GM21825 (cell line): Measurements from ENCODE around the gene RAPGEF3.
A peak's percentile ranks its signal among the peaks of the same experiment; 100 is the strongest.

Source experiments
- ATAC-seq: cut with Tn5 transposase; IDR thresholded peaks from one replicate; pipeline ENCODE4 v1.9.1; 2021; ENCODE audit warnings: mild to moderate bottlenecking, moderate library complexity; ENCODE audit not compliant: unreplicated experiment

RAPGEF3 gene

DNA sequence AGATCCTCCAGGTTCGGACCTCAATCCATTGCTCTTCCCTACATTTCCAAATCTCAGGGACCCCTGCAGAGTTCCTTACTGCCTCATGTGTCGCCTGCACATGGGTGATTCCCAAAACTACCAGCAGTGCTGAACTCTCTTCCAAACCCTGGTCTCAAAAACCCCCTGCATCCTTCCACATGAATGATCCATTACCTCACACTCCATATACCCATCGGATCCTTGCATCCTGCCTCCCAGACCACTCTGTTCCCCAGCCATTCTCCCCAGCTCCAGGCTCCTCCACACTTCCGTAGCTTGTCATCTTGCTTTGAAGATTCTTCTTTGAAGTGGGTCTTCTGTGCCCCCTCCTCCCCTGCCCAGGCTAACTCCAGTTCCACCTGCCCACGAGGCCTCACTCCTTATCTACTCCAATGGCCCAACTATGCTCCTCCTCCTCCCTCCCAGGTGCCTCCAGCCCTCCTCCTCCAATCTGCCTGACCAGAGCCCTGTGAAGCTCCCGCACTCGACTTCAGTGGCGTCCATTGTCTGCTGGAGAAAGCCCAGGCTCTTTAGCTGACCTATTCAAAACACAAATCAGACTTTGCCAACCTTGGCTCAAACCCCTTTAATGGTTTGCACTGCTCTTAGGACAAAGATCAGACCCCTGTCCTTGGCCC, 13.8 kb downstream of the RAPGEF3 start:
- ATAC-seq: no peak

DNA sequence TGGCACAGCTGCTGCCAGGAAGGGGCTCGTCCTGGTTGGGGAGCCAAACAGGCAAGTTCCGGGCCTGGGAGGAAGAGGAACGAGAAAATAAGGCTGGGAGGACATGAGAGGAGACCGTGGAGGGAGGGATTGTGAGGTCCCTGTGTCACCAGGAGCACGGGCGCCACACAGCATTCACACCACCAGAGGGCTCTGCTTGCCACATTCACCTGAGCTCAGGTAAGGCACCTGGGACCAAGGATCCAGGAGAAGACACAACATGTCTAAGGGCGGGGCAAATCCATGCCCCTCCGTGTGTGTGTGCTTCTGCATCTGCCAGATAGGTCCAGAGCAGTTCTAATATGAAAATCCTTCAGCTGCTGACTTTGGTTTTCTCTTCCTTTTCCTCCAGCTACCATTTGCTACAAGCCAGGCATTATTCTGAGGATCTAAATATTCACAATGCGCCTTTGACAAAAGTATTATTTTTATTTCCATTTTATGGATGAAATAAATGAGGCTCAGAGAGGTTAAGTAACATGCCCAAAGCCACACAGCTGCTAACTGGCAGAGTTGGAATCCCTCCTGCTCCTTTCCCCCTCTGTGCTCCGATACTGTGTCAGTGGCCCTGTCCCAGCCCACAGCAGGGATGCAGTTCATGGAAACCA, 14.6 kb downstream of the RAPGEF3 start:
- no peak for ATAC-seq

DNA sequence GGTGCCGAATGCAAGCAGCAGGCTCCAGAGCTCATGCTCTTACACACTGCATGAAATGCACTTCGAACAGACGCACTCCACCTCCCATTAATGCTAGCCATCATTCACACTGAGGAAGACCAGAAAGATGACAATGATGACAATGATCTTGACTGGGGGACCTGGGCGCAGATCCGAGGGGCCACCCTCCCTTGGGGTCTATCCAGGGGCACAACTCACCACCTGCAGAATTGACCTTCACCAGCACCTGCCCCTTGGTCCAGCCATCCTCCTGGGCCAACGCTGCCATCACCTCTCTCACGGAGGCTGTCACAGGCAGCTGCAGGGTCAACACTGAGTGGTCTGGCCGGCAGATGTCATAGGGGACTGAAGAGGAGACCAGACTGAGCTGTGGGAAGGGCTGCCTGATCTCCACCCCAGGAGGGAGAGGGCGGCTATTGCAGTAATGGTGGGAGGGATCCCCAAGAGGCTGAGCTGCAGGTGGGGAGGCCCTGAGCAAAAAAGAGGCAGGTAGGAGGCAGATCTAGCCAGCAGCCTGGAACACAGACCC, 15.3 kb downstream of the RAPGEF3 start:
- ATAC-seq: no peak

DNA sequence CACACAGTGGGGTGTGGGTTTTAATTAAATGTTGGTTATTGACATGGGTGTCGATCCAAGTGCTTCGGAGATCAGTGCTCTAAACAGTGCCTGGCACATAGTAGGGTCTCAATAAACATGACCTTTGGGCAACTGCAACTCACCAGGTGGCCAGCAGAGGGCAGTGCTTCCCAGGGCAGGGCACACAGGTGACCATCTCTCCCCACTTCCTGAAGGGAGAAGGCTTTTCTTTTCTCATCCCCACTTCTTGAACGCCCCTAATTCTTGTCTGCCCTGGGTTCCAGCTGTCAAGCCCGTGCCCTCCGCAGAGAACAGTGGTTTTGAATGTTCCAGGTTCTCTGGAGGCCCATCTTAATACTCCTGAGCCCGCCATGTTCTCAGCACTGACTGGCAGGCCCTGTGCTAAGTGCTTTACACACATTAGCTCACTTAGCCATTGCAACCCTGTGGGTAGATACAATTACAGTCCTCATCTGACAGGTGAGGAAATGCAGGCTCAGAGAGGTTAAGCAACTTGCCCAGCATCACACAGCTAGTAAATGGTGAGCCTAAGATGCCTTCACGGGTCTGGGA, 16.3 kb downstream of the RAPGEF3 start:
- no peak for ATAC-seq

DNA sequence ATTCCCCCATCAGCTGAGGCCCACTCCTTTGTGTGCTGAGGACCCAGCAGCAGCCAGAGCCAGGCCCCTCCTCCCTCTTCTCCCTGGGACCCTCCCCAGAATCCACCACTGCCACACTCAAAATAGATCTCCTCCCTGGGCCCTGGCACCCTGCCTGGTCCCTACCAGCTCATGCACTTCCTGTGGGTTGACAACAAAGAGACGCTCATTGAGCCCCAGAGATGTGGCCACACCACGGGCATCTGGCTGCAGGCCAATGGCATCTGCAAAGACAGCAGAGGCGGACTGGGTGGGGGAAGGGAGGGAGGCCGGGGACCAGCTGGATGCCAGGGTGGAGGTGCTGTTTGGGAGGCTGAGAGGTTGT, 17.4 kb downstream of the RAPGEF3 start:
- no peak for ATAC-seq

DNA sequence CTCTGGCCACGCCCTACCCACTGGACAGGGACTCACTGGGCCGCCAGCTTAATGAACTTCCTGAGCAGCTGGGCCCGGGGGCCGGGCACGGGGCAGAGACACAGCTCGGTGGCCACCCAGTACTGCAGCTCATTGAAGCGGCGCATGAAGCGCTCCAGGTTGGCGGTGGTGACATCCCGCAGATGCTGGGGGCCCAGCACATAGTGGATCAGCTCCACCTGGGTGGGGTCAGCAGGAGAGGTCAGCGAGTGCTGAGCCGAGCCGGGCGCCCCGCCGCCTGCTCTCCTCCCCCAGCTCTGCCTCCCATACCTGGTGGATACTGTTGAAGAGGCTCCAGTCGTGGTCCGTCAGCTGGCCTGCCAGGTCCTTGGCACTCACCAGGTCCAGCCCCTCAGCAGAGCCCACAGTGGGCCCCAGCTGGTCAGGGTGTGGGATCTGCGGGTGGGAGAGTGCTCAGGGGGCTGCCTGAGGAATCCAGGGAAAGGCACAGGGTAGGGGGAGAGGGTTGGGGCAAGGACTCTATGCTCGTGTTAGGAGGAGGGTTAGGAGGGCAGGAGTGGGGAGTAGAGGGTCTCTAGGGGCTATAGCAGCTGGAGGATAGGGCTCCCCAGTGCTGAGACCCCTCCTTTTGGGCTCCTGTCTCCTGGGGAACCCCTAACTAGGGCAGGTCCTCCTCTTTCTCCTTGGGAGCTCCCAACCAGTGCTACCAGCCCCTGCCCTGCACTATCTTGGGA, 17.9 kb downstream of the RAPGEF3 start:
- ATAC-seq: peak; percentile 50

DNA sequence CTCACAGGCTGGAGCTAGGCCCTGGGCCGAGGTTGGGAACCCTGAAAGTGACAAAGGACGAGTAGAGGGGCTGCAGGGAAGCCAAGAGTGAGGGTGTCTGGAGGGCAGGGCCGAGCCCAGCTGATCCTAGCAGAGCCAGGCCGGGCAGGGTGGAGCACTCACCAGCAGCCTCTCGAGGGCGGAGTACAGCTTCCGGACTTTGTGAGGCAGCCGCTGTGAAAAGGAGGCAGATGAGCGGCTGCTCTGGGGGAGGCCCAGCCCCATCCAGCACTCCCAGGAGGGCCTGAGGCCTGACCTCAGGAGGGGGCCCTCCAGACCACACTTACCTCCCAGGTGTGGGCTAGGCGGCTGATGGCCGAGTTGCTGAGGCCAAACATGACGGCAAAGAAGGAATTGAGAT, 18.7 kb downstream of the RAPGEF3 start:
- ATAC-seq: peak; percentile 64

DNA sequence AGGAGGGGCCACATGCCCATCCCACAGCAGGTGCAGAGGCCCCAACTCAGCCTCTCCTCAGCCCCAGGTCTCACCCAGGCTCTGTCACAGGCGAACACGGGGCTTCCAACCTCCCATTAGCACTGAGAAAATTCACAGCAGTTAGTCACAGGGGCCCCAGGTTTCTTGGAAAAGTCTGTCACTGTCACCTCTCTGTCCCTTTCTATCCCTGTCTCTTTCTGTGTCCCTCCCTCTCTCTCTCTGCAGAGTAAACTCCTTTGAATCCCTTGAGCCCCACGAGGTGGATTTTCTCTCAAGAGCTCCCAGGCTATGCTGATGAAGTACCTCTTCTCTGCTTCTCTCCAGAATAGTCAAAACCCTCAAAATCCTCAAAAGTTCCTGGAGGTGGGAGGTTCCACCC, 19.4 kb downstream of the RAPGEF3 start:
- ATAC-seq: no peak

DNA sequence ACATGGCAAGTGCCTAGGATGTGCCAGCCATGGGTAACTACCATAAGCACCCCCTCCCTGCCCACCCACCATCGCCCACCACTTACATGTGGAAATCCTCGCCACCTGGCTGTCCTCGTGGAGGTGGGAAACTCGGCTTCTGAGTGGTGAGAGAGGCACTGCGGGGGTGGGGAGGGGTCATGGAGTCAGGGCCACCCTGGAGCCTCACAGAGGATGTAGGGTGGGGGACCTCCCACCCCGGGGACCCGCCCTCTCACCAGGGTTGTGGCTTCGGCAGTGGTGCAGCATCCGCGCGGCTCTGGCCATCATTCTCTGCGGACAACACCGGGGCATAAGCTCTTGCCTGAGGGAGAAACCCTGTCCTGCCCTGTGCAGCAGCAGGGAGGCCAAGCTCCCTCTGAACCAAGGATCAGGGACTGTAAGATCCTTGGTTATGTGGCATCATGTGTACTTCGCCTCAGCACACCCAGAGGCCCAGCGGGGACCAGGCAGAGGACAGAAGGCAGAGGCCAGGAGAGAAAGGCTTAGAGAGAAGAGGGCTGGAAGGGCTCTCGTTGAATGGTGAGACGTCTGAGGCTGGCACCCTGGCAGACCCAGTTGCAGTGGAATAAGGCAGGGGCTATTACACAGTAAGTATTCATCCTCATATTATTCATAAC, 20.6 kb downstream of the RAPGEF3 start:
- no peak for ATAC-seq

DNA sequence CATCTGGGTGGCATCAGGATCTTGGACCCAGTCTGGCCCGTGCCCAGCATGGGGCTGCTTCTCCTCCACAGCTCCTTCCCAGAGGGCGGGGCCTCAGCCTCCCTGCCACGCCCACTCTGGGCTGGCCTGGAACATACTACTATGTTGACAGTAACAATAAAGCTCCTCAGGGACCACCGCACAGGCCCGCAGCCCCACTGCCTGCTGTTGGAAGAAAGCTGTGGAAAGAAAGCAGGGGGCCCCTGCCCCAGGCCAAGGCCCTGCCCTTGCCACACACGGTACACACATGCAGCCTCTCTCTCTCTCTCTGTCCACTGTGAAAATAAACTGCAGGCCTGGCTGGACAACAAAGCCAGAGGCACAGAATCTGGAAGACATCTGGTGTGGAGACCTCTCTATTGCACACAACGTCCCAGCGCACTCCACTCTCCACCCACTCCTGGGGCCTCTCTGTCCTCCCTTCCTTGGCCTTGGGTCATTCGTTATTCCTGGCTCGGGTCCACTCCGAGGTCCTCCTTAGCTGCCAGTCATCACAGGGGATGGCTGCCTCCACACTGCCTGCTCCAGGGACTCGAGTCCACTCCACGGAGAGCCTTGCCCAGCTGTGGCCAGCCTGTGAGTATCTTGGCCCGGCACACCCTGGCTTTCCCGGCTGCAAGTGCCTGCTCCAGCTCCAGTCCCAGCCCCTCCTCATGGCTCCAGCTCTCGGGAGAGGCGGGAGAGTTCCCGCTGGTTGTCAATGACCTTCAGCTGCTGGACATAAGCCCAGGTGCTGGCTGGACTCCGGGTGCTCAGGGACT, 21.6 kb downstream of the RAPGEF3 start:
- ATAC-seq: no peak

DNA sequence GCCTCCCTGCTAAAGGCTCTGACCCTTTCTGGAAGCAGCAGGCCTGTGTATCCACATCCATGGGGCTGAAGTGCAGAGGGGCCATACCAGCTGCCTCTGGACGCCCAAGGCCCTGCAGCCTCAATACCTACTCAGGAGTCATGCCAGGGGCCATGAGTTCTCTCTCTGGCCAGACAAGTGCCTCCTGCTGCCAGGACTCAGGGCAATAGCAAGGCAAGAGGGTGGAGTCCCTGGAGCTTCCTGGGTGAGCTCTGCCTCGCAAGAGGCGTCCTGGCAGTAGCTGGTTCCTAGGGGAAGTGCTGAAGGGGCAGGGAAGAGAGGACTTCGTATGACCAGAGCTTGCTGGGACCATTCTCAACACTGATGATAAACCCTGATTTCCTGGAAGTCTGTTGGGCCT, 22.5 kb downstream of the RAPGEF3 start:
- no peak for ATAC-seq

DNA sequence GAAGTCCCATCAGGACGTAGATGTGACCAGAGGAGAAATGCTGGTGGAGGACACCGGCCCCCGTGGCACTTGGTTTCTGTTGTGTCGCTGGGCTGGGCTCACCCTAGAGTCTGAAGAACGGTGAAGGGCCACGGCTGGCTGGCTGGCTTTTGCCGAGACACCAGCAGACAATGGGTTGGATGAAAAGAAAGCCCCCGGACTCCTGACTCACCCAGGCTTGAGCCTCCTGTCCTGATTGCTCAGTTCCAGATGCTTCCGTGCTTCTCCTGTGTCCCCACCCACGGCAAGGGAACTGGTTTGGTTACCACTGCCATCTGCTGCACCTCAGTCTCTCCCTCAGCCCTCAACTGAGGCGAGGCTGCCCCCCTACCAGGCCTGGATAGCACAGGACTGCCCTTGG, 23.0 kb downstream of the RAPGEF3 start:
- ATAC-seq: no peak

DNA sequence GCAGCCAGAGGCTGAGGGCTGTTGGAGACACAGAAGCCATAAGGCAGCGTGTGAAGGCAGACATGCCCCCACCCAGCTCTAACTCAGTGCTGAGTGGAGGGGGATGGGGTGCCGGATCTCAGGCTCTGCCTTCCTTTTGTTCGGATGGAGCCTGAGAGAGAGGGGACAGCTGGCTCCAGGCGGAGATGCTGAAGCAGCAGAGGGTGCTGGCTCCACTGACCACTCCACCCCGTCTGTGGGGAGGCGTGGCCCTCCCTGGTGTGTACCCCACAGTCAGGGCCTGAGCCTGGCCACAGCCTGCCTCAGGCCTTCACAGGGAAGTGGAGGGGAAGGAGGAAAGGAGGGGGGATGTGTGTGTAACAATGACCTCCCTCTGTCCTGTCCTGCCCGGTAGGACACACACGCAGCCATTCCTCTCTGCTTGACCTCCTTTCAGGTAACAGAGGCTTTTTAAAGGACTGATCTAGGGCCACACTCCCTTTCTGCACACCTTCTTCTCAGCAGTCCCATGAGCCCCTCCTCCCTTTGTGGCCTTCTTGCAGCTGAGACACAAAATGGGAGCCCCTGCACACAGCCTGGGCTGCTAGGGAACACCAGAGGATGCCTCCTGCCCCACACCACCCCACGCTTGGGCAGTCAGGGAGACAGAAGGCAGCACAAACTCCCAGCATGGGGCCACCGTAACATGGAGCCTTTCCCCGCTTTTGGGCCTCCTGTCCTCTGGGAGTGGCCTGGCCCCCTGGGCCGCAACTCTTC, 23.8 kb downstream of the RAPGEF3 start:
- ATAC-seq: no peak

DNA sequence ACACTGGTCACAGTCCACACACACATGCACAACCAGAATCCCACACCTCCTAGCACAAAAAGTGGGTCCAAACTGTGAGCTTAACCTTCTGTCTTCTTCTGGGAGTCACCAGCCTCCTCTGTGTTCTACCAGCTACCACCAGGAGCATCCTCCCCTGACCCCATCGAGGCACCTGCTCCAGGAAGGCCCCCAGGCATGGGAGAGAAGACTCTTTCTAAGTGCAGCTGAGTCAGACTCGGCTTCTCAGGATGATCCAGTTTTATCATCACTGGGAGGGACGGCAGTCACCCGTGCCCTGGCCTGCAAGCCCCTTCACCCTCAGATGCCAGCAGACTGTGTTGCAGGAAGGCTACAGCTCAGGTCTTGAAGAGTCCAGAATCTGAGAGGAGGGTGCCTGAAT, 25.5 kb downstream of the RAPGEF3 start:
- no peak for ATAC-seq

DNA sequence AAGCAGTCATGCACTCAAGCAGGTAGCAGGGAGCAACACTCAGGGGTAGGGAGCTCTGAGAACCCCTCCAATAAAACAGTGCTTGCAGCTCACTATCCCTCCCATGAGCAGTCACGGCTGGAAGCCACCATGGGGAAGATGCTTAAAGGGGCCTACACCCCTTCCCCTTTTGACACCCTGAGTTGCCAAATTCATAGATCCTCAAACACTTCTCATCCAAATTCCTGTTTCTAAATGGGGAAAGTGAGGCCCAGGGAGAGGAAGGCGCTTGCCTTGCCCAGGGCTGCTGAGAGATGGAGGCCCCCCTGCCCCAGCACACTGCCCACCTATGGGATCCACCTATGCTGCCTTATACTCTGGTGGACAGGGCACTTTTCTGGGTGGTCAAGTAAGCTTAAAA, 26.2 kb downstream of the RAPGEF3 start:
- ATAC-seq: no peak

DNA sequence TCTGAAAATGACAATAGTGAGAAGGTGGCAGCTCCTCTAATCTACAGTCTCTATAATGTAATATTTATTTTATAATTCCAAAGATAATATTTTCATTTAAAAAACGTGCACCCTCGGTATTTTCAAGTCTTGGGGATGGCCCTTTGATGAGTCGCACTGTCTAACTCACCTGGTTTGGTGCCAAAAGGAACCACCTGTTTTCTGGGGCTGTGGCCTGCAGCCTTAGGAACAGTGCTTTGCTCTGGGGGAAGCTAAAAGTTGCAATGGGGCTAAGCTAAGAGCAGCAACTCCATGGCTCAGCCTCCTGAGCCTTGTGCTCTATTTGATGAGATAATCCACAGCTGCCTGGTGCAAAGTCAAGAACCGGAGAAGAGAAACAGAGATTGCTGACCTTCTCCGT, 27.0 kb downstream of the RAPGEF3 start:
- no peak for ATAC-seq

DNA sequence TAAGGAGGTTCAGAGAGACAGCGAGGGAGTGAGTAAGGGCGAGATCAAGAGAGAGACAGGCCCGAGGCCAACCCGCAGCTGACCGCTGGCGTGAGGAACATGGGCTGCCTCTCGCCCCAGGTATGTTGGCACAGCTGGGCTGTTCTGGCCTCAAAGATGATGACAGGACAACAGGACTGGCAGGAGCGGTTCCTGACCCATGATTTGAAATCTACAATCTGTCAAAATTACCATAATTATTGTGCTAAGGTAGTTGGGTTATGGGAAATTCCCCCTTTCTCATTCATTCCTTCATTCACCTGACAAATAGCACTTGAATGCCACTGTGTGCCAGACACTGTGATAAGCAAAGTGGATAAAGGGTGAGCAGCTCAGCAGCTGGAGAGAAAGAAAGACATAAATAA, 28.3 kb downstream of the RAPGEF3 start:
- ATAC-seq: no peak

DNA sequence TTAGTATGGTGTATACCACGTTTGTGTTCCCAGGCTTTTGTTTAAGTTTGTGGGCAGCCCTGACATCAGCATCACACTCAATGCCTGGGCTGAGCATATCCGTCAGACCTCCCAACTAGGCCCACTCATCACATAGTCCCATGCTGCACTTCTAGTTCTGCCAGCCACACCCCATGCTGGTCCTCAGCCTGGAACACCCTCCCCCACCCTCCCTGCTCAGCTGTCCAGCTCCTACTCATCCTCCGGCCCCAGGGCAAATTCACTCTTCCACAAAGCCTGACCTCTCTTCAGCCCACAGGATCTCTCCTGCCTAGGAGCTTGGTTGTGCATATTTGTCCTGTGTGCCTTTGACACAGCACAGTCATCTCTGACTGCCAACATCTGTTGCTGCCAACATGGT, 29.4 kb downstream of the RAPGEF3 start:
- ATAC-seq: no peak

DNA sequence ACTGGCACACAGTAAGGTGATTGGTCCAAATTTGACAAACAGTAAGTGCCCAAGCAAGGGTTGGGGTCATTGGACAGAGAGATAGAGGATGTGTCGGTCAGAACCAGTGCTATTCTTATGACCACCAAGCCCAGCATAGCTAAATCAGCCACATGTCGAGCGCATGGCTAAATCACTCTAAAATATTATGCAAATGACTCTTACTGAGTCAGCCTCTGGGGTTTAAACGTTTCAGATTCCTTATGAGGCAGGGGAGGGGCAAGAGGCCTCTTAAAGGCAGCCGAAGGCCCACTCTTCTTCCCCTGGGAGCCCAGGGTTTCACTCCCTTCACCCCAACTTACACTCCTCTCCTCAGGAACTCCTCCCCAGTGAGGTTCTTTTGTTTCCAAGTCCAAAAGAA, 32.8 kb downstream of the RAPGEF3 start:
- ATAC-seq: peak; percentile 70
